ENCODE measurements around the gene MC5R. TPM values are rescaled to one million over a fixed set of nuclear protein-coding genes. Genes with fewer than 3 reads are reported as not detected.

The MC5R gene
- total and polyA plus RNA-seq, 10 of the 15 experiments (the other 5 are each of a cell fraction or from before 2014, with no cell fraction given): not detected

- POLR2A ChIA-PET: no interaction called here
- Histone ChIP-seq H3K27ac (ENCODE audit: control insufficient read depth, insufficient read depth) (no peak overlapping the region), H3K4me3 (no peak overlapping the region), H3K27me3 (replicated peaks in 1 of 2; ENCODE audit: control insufficient read depth in 2 of 2, insufficient read depth in 2 of 2, low read length in 1 of 2) (peaks cover 1 to 8% of the 10 kb centered on the region in 2 experiments; a peak in 1 of 4 replicates), H3K79me2 (ENCODE audit: control insufficient read depth, insufficient read depth, low read length) (no peaks in the 10 kb centered on the region), H3K4me2 (ENCODE audit: control insufficient read depth, insufficient read depth) (no peak overlapping the region), H3K9ac (ENCODE audit: control insufficient read depth, insufficient read depth, low read length) (no peak overlapping the region), H3K9me3 (replicated peaks; ENCODE audit: control insufficient read depth, insufficient read depth, low read length) (no peaks in the 10 kb centered on the region), H3K4me1 (ENCODE audit: control insufficient read depth, insufficient read depth, low read length) (no peaks in the 10 kb centered on the region), H3K36me3 (ENCODE audit: control insufficient read depth in 2 of 2, insufficient read depth in 2 of 2, low read length in 1 of 2) (no peaks in the 10 kb centered on the region), H2AFZ (ENCODE audit: control insufficient read depth, low read depth, low read length) (no peak overlapping the region), H4K20me1 (ENCODE audit: control insufficient read depth, insufficient read depth) (no peaks in the 10 kb centered on the region)
- SMC1A ChIA-PET (ENCODE audit: uncharacterized antibody, unreplicated experiment): interaction anchor here (0.5 kb wide), 1 partner anchor 34 kb away, joined by 4 read pairs; no protein-coding TSS in a partner anchor
- ATAC-seq (no peak), FAIRE-seq (no peak), DNase-seq (ENCODE audit: low read depth, low spot score) (no peak)
- peak; percentile 46 for TF ChIP-seq RAD21 (IDR thresholded peaks at IDR 0.05; ENCODE audit: insufficient read depth, low read depth, low read length)
- TF ChIP-seq STAT1 (conservative IDR thresholded peaks at IDR 0.05): no peak
- TF ChIP-seq SREBF2 (IDR thresholded peaks at IDR 0.05; ENCODE audit: low read length): no peak
- 9% methylated on average over 4 of the region's 4 CpGs for WGBS (ENCODE audit: insufficient coverage, insufficient replicate concordance, low lambda C conversion rate, missing lambda C conversion rate)
- BruUV-seq (replicated peaks): no TSS peak
- in situ Hi-C loops (cut with MboI) (loop anchor here (10.0 kb wide), 1 partner anchor 210 kb away; no protein-coding TSS in a partner anchor), intact Hi-C loops (cut with micrococcal nuclease; ENCODE audit: unreplicated experiment) (no loop called here)
- RAD21 ChIA-PET (ENCODE audit: unreplicated experiment): no interaction called here
- CTCF ChIA-PET: no interaction called here
Measured at GRCh38 chr18:13874558-13874957, 50.6 kb downstream of the MC5R start.

Other genes starting within 250 kb of the MC5R start
- 14.5 and 20.0 TPM in 2 replicates for gene FAM210A, start 97.6 kb upstream of the MC5R start, total RNA-seq (2014; rRNA removed)
- 14.2 and 15.8 TPM in 2 replicates for gene FAM210A, start 97.6 kb upstream of the MC5R start, total RNA-seq (2014; rRNA removed; fragmentation: Illumina TruSeq; extraction: Trizol)
- 20.0 and 21.9 TPM in 2 replicates for gene FAM210A, start 97.6 kb upstream of the MC5R start, total RNA-seq (2021)
- gene FAM210A, start 97.6 kb upstream of the MC5R start, polyA plus RNA-seq (2011; rRNA removed): 56.3 and 78.1 TPM in 2 replicates
- 16.0 and 19.7 TPM in 2 replicates for gene FAM210A, start 97.6 kb upstream of the MC5R start, polyA plus RNA-seq (2014; fragmentation: Illumina TruSeq; extraction: Trizol)
- 10 to 100 TPM; 10.3 to 12.7 TPM for gene FAM210A, start 97.6 kb upstream of the MC5R start, polyA plus RNA-seq (2014; fragmentation: Nextera tagmentation; extraction: Ambion mirVana)
- gene FAM210A, start 97.6 kb upstream of the MC5R start, polyA plus RNA-seq (2014; rRNA removed): 17.7 and 20.4 TPM in 2 replicates
- gene FAM210A, start 97.6 kb upstream of the MC5R start, polyA plus RNA-seq (2016; fragmentation: Nextera tagmentation; extraction: Ambion mirVana): 10 to 100 TPM; 19.3 to 20.0 TPM
- 18.1 and 24.2 TPM in 2 replicates for gene RNMT, start 97.5 kb upstream of the MC5R start, total RNA-seq (2014; rRNA removed)
- 30.1 and 31.3 TPM in 2 replicates for gene RNMT, start 97.5 kb upstream of the MC5R start, total RNA-seq (2014; rRNA removed; fragmentation: Illumina TruSeq; extraction: Trizol)
- gene RNMT, start 97.5 kb upstream of the MC5R start, total RNA-seq (2021): 30.6 and 33.2 TPM in 2 replicates
- gene RNMT, start 97.5 kb upstream of the MC5R start, polyA plus RNA-seq (2011; rRNA removed): 49.1 and 58.4 TPM in 2 replicates
- gene RNMT, start 97.5 kb upstream of the MC5R start, polyA plus RNA-seq (2014; fragmentation: Illumina TruSeq; extraction: Trizol): 32.1 and 37.7 TPM in 2 replicates
- 10 to 100 TPM; 44.5 to 63.2 TPM for gene RNMT, start 97.5 kb upstream of the MC5R start, polyA plus RNA-seq (2014; fragmentation: Nextera tagmentation; extraction: Ambion mirVana)
- 19.4 and 19.7 TPM in 2 replicates for gene RNMT, start 97.5 kb upstream of the MC5R start, polyA plus RNA-seq (2014; rRNA removed)
- 10 to 100 TPM; 46.3 to 47.8 TPM for gene RNMT, start 97.5 kb upstream of the MC5R start, polyA plus RNA-seq (2016; fragmentation: Nextera tagmentation; extraction: Ambion mirVana)
- gene MC2R, start 91.4 kb downstream of the MC5R start, total RNA-seq (2014; rRNA removed): not detected in 2 replicates
- gene MC2R, start 91.4 kb downstream of the MC5R start, total RNA-seq (2014; rRNA removed; fragmentation: Illumina TruSeq; extraction: Trizol): not detected in 2 replicates
- 0.15 TPM in 1 of 2 replicates, not detected in the other for gene MC2R, start 91.4 kb downstream of the MC5R start, total RNA-seq (2021)
- gene MC2R, start 91.4 kb downstream of the MC5R start, polyA plus RNA-seq (2011; rRNA removed): not detected in 2 replicates
- not detected in 2 replicates for gene MC2R, start 91.4 kb downstream of the MC5R start, polyA plus RNA-seq (2014; fragmentation: Illumina TruSeq; extraction: Trizol)
- not detected for gene MC2R, start 91.4 kb downstream of the MC5R start, polyA plus RNA-seq (2014; fragmentation: Nextera tagmentation; extraction: Ambion mirVana)
- gene MC2R, start 91.4 kb downstream of the MC5R start, polyA plus RNA-seq (2014; rRNA removed): not detected in 2 replicates
- gene MC2R, start 91.4 kb downstream of the MC5R start, polyA plus RNA-seq (2016; fragmentation: Nextera tagmentation; extraction: Ambion mirVana): not detected

Data from GM12878 (cell line).